HG03575 (cell line): ENCODE results near the gene SLAMF9.
"Not testable (repeated sequence)": the region's sequence is repeated elsewhere in the genome, so short reads cannot be mapped to it uniquely, and the experiment has no call there.

Experiments
- ATAC-seq: cut with Tn5 transposase; IDR thresholded peaks from one replicate; pipeline ENCODE4 v1.9.1; 2021; ENCODE audit not compliant: unreplicated experiment, insufficient number of reproducible peaks, low FRiP score; ENCODE audit errors: extremely low read depth

Gene SLAMF9

GRCh38 chr1:159913451-159914192 is 40.4 kb downstream of the SLAMF9 start:
- no peak for ATAC-seq

GRCh38 chr1:159911326-159912070 is 42.5 kb downstream of the SLAMF9 start:
- no peak for ATAC-seq

GRCh38 chr1:159908031-159908940 is 45.8 kb downstream of the SLAMF9 start:
- ATAC-seq, result no peak

- no peak for ATAC-seq
These were observed 47.1 kb downstream of the SLAMF9 start for GRCh38 chr1:159906960-159907359.

- ATAC-seq, result not testable (repeated sequence)
These were observed 50.0 kb downstream of the SLAMF9 start for GRCh38 chr1:159904036-159904435.

- ATAC-seq, result no peak
These were observed 51.5 kb downstream of the SLAMF9 start for GRCh38 chr1:159902541-159902940.
